Gastroesophageal sphincter (tissue), 3 donors: Measurements from ENCODE around the gene TCF7L1.

Experiments used
- POLR2A ChIP-seq, 2 donors: fragments of 450-650 bp; IDR thresholded peaks; one replicate each; pipeline ENCODE4 v1.6.1; 2017; ENCODE audit warnings: antibody characterized with exemption in 2 of 2, mild to moderate bottlenecking in 2 of 2, moderate library complexity in 1 of 2
- POLR2AphosphoS5 ChIP-seq: sonication (generic); formaldehyde crosslinking; IDR thresholded peaks from one replicate; pipeline ENCODE4 v1.6.1; 2017; ENCODE audit warnings: antibody characterized with exemption
- TF ChIP-seq, protein P1 (sequence below), 4 experiments: fragments of 200-600 bp in 2 of 4; fragments of 450-650 bp in 2 of 4; sonication (generic) in 1 of 4; IDR thresholded peaks; one replicate each; pipeline ENCODE4 v1.5.1; 2017 to 2019; ENCODE audit warnings: antibody characterized with exemption in 4 of 4, mild to moderate bottlenecking in 2 of 4, moderate library complexity in 2 of 4

DNA sequence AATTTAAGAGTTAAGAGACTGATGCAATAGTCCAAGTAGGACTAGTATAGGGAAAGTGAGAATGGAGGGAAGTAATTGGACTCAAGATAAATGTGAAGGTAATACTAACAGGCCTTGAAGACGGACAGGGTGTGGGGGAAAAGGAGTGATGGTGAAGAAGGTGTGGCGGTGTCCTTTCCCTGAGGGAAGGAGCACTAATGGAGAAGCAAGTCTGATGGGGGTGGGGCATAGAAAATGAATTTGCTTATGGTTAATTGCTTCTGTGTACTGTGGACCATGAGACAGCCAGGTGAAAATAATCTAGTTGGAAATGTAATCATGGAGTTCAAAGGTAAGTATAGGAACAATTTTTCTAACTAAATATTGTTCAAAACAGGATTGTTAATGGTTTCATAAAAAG is 201.7 kb downstream of the TCF7L1 start:
- TF ChIP-seq, protein P1, sequence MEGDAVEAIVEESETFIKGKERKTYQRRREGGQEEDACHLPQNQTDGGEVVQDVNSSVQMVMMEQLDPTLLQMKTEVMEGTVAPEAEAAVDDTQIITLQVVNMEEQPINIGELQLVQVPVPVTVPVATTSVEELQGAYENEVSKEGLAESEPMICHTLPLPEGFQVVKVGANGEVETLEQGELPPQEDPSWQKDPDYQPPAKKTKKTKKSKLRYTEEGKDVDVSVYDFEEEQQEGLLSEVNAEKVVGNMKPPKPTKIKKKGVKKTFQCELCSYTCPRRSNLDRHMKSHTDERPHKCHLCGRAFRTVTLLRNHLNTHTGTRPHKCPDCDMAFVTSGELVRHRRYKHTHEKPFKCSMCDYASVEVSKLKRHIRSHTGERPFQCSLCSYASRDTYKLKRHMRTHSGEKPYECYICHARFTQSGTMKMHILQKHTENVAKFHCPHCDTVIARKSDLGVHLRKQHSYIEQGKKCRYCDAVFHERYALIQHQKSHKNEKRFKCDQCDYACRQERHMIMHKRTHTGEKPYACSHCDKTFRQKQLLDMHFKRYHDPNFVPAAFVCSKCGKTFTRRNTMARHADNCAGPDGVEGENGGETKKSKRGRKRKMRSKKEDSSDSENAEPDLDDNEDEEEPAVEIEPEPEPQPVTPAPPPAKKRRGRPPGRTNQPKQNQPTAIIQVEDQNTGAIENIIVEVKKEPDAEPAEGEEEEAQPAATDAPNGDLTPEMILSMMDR (IDR thresholded peaks at IDR 0.05): no peak
- TF ChIP-seq POLR2AphosphoS5 (no peak), POLR2A (IDR thresholded peaks at IDR 0.05) (no peak)
